HG03520 (cell line): ENCODE measurements around the gene RAB7A.
"Not testable (repeated sequence)": the region's sequence is repeated elsewhere in the genome, so short reads cannot be mapped to it uniquely, and the experiment has no call there.

Experiments
- ATAC-seq: cut with Tn5 transposase; IDR thresholded peaks from one replicate; pipeline ENCODE4 v1.9.1; 2021; ENCODE audit warnings: mild to moderate bottlenecking, moderate library complexity; ENCODE audit not compliant: unreplicated experiment

Gene RAB7A

GRCh38 chr3:128749561-128749960 lies 23.6 kb downstream of the RAB7A start:
- ATAC-seq, result not testable (repeated sequence)

- ATAC-seq, result no peak
Observed at GRCh38 chr3:128753715-128754114, 27.7 kb downstream of the RAB7A start.

- ATAC-seq, result no peak
Observed at GRCh38 chr3:128760042-128760441, 34.1 kb downstream of the RAB7A start.

- no peak for ATAC-seq
Observed at GRCh38 chr3:128760881-128761280, 34.9 kb downstream of the RAB7A start.

- ATAC-seq, result no peak
Observed at GRCh38 chr3:128761392-128761791, 35.4 kb downstream of the RAB7A start.

- ATAC-seq, result no peak
Observed at GRCh38 chr3:128763967-128764366, 38.0 kb downstream of the RAB7A start.

- no peak for ATAC-seq
Observed at GRCh38 chr3:128764863-128765262, 38.9 kb downstream of the RAB7A start.

GRCh38 chr3:128767094-128767750 lies 41.2 kb downstream of the RAB7A start:
- ATAC-seq, result no peak

- ATAC-seq, result no peak
Observed at GRCh38 chr3:128768471-128768870, 42.5 kb downstream of the RAB7A start.

GRCh38 chr3:128770387-128770786 lies 44.4 kb downstream of the RAB7A start:
- no peak for ATAC-seq

GRCh38 chr3:128773189-128773588 lies 47.2 kb downstream of the RAB7A start:
- not testable (repeated sequence) for ATAC-seq

- ATAC-seq, result not testable (repeated sequence)
Observed at GRCh38 chr3:128773592-128773991, 47.6 kb downstream of the RAB7A start.

- no peak for ATAC-seq
Observed at GRCh38 chr3:128775241-128775640, 49.3 kb downstream of the RAB7A start.

- no peak for ATAC-seq
Observed at GRCh38 chr3:128775906-128776542, 50.0 kb downstream of the RAB7A start.

GRCh38 chr3:128780101-128780837 lies 54.3 kb downstream of the RAB7A start:
- ATAC-seq, result no peak

GRCh38 chr3:128781164-128781563 lies 55.2 kb downstream of the RAB7A start:
- no peak for ATAC-seq

GRCh38 chr3:128782282-128783146 lies 56.5 kb downstream of the RAB7A start:
- no peak for ATAC-seq

- ATAC-seq, result no peak
Observed at GRCh38 chr3:128783774-128784173, 57.8 kb downstream of the RAB7A start.

GRCh38 chr3:128784232-128784631 lies 58.2 kb downstream of the RAB7A start:
- ATAC-seq, result no peak

- ATAC-seq, result no peak
Observed at GRCh38 chr3:128784843-128785242, 58.9 kb downstream of the RAB7A start.

GRCh38 chr3:128786434-128787020 lies 60.5 kb downstream of the RAB7A start:
- ATAC-seq, result no peak
